ENCODE measurements around the gene SLC1A3. TPM values are rescaled to one million over a fixed set of nuclear protein-coding genes. Genes with fewer than 3 reads are reported as not detected.

SLC1A3 gene
- total RNA-seq, 1 donor from 2014 or later: 43.5 TPM

DNA sequence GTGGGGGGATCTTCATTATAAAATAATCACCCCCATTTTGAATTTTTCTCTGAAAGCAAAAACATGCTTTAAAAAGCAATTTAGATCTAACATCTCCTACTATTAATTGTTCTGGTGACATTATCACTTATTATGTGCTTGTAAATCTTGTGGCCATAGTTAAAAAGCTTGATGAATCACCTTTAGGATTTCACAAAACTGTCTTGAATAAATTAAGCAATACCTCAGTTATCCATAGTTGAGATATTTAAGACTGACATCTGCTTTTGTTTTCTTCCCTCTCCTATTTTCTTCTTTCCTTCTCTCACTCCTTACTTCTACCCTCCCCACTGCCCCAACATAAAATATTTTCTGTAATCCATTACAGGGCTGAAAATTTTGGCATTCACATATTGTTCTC is 84.8 kb downstream of the SLC1A3 start:
- no peak for DNase-seq
- no peaks in the 10 kb centered on the region for H3K36me3 ChIP-seq
- H3K4me3 ChIP-seq: no peak overlapping the region
- intact Hi-C loops (cut with DNase I): loop anchor here (10.0 kb wide), 1 partner anchor 276 kb away; no protein-coding TSS in a partner anchor
- no peaks in the 10 kb centered on the region for H3K9me3 ChIP-seq
- peaks cover 12% of the 10 kb centered on the region for H3K27me3 ChIP-seq
- peaks cover 15% of the 10 kb centered on the region for H3K4me1 ChIP-seq
- TF ChIP-seq, protein P1, sequence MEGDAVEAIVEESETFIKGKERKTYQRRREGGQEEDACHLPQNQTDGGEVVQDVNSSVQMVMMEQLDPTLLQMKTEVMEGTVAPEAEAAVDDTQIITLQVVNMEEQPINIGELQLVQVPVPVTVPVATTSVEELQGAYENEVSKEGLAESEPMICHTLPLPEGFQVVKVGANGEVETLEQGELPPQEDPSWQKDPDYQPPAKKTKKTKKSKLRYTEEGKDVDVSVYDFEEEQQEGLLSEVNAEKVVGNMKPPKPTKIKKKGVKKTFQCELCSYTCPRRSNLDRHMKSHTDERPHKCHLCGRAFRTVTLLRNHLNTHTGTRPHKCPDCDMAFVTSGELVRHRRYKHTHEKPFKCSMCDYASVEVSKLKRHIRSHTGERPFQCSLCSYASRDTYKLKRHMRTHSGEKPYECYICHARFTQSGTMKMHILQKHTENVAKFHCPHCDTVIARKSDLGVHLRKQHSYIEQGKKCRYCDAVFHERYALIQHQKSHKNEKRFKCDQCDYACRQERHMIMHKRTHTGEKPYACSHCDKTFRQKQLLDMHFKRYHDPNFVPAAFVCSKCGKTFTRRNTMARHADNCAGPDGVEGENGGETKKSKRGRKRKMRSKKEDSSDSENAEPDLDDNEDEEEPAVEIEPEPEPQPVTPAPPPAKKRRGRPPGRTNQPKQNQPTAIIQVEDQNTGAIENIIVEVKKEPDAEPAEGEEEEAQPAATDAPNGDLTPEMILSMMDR (IDR thresholded peaks at IDR 0.05): no peak
- H3K27ac ChIP-seq: no peak overlapping the region
- no peak for ATAC-seq

DNA sequence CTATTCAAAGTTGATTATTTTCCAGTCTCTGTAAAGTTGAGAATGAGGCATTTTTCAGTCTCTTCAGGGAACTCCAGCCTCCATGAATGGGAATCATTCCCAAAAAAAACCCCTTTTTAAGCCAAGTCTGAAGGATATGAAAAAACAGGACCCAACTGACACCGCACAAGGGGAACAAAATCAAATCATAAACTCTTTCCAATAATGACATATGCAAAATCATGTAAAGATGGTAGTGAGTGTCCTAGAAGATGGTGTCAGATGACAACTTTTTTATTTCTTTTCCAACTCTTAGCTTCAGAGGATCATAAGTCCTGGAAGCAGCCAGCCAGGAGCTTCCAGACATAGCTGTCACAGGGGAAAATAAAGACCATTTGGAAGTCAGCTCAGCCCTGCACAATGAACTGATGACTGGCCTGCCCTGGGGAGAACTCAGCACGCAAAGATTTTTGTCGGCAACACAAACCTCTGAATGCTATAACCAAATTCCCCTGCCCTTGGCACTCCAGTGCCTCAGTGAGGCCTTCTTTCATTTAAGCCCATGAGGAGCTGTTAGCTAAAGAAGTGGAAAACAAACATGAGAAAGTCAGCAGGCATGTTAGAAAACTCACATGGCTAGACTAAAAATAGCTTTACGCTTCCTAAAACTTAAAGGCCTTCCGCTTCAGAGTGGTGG is 85.4 kb downstream of the SLC1A3 start:
- Histone ChIP-seq H3K27ac (no peak overlapping the region), H3K4me3 (no peak overlapping the region), H3K27me3 (peaks cover 12% of the 10 kb centered on the region), H3K9me3 (no peaks in the 10 kb centered on the region), H3K36me3 (no peaks in the 10 kb centered on the region), H3K4me1 (peaks cover 15% of the 10 kb centered on the region)
- intact Hi-C loops (cut with DNase I): loop anchor here (10.0 kb wide), 1 partner anchor 277 kb away; no protein-coding TSS in a partner anchor
- ATAC-seq (no peak), DNase-seq (no peak)
- TF ChIP-seq, protein P1 (IDR thresholded peaks at IDR 0.05): no peak

DNA sequence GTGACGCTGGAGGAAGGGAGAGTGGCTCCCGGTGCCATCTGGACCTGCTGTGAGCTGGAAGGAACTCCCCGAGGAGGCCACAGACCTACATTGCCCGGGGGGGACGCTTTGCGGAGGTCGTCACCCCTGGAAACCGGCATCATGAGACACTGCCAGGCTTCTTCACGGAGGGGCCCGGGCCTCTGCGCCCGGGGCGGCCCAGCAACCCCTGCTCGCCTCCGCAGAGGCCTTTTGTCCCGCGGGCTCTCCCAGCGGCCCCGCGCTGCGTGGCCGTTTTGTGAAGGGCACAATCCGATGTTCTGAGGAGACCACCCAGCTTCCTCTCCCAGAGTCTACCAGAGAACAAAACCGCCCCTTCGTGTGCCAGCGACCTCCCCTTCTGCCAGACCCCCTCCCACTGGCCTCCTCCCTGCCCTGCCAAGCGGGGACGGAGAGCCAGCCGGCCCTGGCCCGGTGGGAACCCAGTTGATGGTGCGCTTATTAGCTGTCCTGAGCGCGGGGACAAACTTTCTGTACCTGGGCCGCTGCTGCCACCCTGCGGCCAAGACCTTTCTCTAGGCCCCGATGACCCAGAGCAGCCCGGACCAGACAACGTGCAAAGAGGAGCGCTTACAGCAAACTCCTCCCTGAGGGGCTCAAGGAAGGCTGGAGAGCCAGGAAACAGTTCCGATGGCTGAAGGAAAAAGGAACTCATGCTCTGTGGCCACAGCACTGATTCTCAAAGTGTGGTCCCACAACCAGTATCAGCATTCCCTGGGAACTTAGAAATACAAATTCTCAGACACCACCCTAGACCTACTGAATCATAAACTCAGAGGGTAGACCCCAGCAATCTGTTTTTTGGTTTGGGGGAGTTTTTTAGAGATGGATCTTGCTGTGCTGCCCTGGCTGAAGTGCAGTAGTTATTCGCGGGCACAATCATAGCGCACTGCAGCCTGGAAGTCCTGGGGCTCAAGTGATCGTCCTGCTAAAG is 86.7 kb downstream of the SLC1A3 start:
- Histone ChIP-seq H3K4me3 (no peak overlapping the region), H3K27ac (no peak overlapping the region)
- intact Hi-C loops (cut with DNase I): loop anchor here (10.0 kb wide), 1 partner anchor 278 kb away; no protein-coding TSS in a partner anchor

DNA sequence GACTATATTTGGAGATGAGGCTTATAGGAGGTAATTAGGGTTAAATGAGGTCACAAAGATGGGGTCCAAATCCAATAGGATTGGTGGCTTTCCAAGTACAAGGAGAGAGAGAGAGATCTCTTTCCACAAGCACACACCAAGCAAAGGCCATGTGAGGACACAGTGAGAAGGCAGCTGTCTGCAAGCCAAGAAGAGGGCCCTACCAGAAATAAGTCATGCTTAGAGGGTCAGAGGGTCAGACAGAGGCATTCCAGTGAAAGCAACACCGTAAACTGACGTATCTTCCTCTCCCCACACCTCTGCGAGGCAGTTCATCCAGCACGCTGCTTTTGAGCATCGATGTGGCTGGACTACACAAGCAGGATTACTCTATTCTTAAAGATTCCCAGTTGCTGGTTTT is 87.9 kb downstream of the SLC1A3 start:
- ATAC-seq: no peak
- Histone ChIP-seq H3K9me3 (no peaks in the 10 kb centered on the region), H3K4me3 (no peak overlapping the region), H3K27me3 (peaks cover 9% of the 10 kb centered on the region), H3K36me3 (no peaks in the 10 kb centered on the region), H3K27ac (no peak overlapping the region), H3K4me1 (peaks cover 15% of the 10 kb centered on the region)
- no peak for DNase-seq
- intact Hi-C loops (cut with DNase I): loop anchor here (10.0 kb wide), 1 partner anchor 280 kb away; no protein-coding TSS in a partner anchor
- TF ChIP-seq, protein P1 (IDR thresholded peaks at IDR 0.05): no peak

More for the DNA sequence above, 86.7 kb downstream of the SLC1A3 start:
- Histone ChIP-seq H3K4me1 (peaks cover 15% of the 10 kb centered on the region), H3K27me3 (peaks cover 12% of the 10 kb centered on the region), H3K36me3 (no peaks in the 10 kb centered on the region), H3K9me3 (no peaks in the 10 kb centered on the region)
- DNase-seq (peak; percentile 87), ATAC-seq (peak; percentile 86)
- TF ChIP-seq, protein P1 (IDR thresholded peaks at IDR 0.05): peak; percentile 63

DNA sequence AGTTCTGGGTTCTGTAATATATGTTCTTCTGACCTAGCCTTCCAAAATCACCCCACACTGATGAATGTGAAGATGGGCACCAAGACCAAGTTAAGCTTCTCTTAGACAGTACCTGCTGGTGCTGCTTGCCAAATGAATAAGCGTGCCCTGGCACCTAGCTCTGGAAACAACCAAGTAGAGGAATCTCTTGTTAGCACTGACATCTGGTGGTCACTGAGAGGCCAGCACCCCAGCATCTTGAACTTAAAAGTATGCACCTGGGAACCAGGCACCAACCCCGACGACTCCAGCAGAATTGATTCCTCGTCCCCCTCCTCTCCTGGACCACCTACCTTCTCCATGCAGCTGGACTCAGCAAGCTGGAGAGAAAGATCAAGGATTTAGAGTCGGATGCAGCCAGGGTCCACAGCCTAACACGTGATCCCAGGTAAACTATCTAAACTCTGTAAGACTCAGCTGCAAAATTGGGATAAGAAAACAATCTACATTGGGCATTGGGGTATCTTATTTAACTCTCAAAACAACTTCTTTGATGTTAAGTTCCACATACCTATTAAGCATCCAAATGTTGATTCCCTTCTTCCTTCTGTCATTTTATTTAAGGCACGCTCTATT is 89.8 kb downstream of the SLC1A3 start:
- Histone ChIP-seq H3K4me3 (no peak overlapping the region), H3K36me3 (no peaks in the 10 kb centered on the region), H3K27ac (no peak overlapping the region), H3K27me3 (peaks cover 6% of the 10 kb centered on the region), H3K9me3 (no peaks in the 10 kb centered on the region), H3K4me1 (peaks cover 13% of the 10 kb centered on the region)
- TF ChIP-seq, protein P1 (IDR thresholded peaks at IDR 0.05): peak; percentile 65
- ATAC-seq (peak; percentile 72), DNase-seq (peak; percentile 62)
- intact Hi-C loops (cut with DNase I): loop anchor here (10.0 kb wide), 1 partner anchor 281 kb away; no protein-coding TSS in a partner anchor

All from upper lobe of right lung (tissue), 1 donor.